Heart right ventricle (tissue), 16 donors: ENCODE results near the gene ZNF543. TPM values are rescaled to one million over a fixed set of nuclear protein-coding genes. Genes with fewer than 3 reads are reported as not detected.

ENCODE experiments used
- ATAC-seq, 8 donors: fragments of 200-7000 bp; cut with Tn5 transposase; one replicate each; pipeline ENCODE4 v1.9.1; 2020; ENCODE audit warnings: mild to moderate bottlenecking in 8 of 8, moderate library complexity in 8 of 8, moderate number of reproducible peaks in 1 of 8
- DNase-seq, 2 donors: peaks; one replicate each; pipeline ENCODE4 v3.0.0-alpha.2; 2020
- H3K27ac ChIP-seq, 10 donors: fragments of 200-600 bp; sonication (generic) in 2 of 10; one replicate each; pipeline versions ENCODE4 v1.5.0 to v1.8.0; 2020 to 2022; ENCODE audit warnings: mild to moderate bottlenecking in 3 of 10
- H3K27me3 ChIP-seq, 7 donors: fragments of 200-600 bp; one replicate each; pipeline ENCODE4 v1.8.0; 2021 to 2022; ENCODE audit warnings: mild to moderate bottlenecking in 2 of 7
- H3K36me3 ChIP-seq, 9 donors: fragments of 200-600 bp; sonication (generic) in 1 of 9; one replicate each; pipeline versions ENCODE4 v1.5.0 to v1.8.0; 2020 to 2022; ENCODE audit warnings: mild to moderate bottlenecking in 2 of 9
- H3K4me1 ChIP-seq, 9 donors: fragments of 200-600 bp; sonication (generic) in 1 of 9; one replicate each; pipeline versions ENCODE4 v1.5.0 to v1.8.0; 2020 to 2022; ENCODE audit warnings: mild to moderate bottlenecking in 4 of 9
- H3K4me3 ChIP-seq, 10 donors: fragments of 200-600 bp; sonication (generic) in 2 of 10; one replicate each; pipeline versions ENCODE4 v1.5.0 to v1.8.0; 2020 to 2022; ENCODE audit warnings: mild to moderate bottlenecking in 7 of 10, moderate library complexity in 2 of 10
- H3K9me3 ChIP-seq, 11 donors: fragments of 200-600 bp in 10 of 11; sonication (generic) in 2 of 11; one replicate each; pipeline versions ENCODE4 v1.5.0 to v1.8.0; 2013 to 2022; ENCODE audit warnings: mild to moderate bottlenecking in 2 of 11, control low read depth in 1 of 11, moderate library complexity in 1 of 11
- WGBS, 2 donors: extraction: QIAGEN DNeasy Blood & Tissue Kit; methylation state at CpG; one replicate each; pipeline ENCODE4 v1.1.7; 2013; ENCODE audit warnings: inconsistent platforms in 1 of 2; 5-methylcytosine and 5-hydroxymethylcytosine counted together
- intact Hi-C, 10 donors: fragments of 100-400 bp; cut with DNase I; formaldehyde crosslinking; loops; one replicate each; pipeline versions ENCODE4 v1.11.1 to v1.14.2; 2022
- polyA plus RNA-seq, 2 donors: library from polyadenylated mRNA; stranded (reverse); fragments of 200-250 nt; gene quantifications; one replicate each; pipeline ENCODE4 v1.2.3, GENCODE V29; 2013
- total RNA-seq, 10 donors: library from RNA; stranded (reverse); fragmentation: NEBNext Ultra II Directional in 3 of 10; extraction: Animal tissue kit (Norgen Biotek cat#: 25700) in 3 of 10; gene quantifications; one replicate each; pipeline versions ENCODE4 v1.2.1 to v1.2.4, GENCODE V29; 2021 to 2023
- TF ChIP-seq, protein P1 (sequence below), 9 donors: fragments of 200-600 bp; sonication (generic) in 2 of 9; IDR thresholded peaks; one replicate each; pipeline versions ENCODE4 v1.5.0 to v1.8.0; 2021 to 2022; ENCODE audit warnings: antibody characterized with exemption in 9 of 9, mild to moderate bottlenecking in 5 of 9, moderate library complexity in 1 of 9
- donor health status: Arrhythmogenic right ventricular cardiomyopathy.
- donor health status: ischemic (EF 13 %, LVEDD 7.1; RV severe dilation, severe dysfunction).
- donor health status: healthy with polysubstance abuse.
- donor health status: DM: no; HTN: yes; CAD: no.
- donor health status: DM: no; HTN: no; CAD: no.
- donor health status: ischemic (EF 25% LVEDD 6.9; RV normal size, moderate dysfunction).
- donor health status: ischemic (EF 25% LVEDD 5.7; RV mildly dilated, moderate dysfunction).
- donor health status: healthy.
- donor health status: DM: yes; HTN: yes; CAD: no.
- donor health status: Ischemic cardiomyopathy.
- donor health status: ischemic (EF 35%, LVEDD 5.7; RV mildly dilated, moderate dysfunction).
- donor health status: nonischemic (EF 11% LVEDD 7.7; RV severe dilation, severe dysfunction).
- donor health status: DM: yes; HTN: yes; CAD: no.
- donor health status: PGD.
- donor health status: ischemic (EF 29% LVEDD 5.4; RV normal size, mild dysfunction).
- donor health status: nonischemic (EF 23%, LVEDD 6.1; RV moderate dilation, normal function).

Gene ZNF543
- total and polyA plus RNA-seq, 12 donors = 0.86 to 9.2 (median 6.9) TPM

DNA sequence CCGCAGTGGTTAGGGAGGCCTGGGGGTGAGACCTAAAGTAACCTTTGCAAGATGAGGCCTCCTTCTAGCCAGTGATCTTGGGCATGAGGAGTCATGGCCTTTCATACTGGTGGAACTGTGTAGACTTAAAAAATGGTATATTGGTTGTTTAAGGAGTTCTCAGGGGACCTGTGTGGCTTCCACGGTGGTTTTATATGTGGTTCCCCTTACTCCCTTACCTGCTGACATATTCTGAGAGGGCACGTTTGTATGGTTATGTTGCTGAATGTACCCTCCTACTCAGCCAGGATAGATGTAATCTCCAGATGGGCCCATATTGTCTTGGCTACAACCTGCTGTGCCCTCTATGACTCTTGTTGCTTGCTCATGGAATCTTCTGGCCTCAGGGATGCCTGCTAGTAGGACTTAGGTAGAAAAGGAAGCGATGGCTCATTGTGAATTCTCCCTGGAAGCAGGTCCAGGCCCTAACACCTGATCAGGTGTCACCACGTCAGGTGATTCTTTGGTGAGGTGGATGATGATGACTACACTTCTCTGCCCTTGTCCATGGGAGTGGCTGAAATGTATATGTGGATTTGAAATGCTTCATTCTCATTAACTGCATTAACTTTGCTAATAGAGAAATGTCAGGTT is 38.1 kb upstream of the ZNF543 start:
- Histone ChIP-seq H3K27me3 (no peaks in the 10 kb centered on the region), H3K4me3 (peak overlapping the region in 7 of 10 donors; percentile 70 to 95 (median 87)), H3K27ac (peak overlapping the region in 3 of 10 donors; percentile 95 to 98 (median 98)), H3K36me3 (peaks cover 0 to 54% (median 20%) of the 10 kb centered on the region in 9 donors), H3K9me3 (no peaks in the 10 kb centered on the region), H3K4me1 (peaks cover 0 to 64% (median 48%) of the 10 kb centered on the region in 9 donors)
- ATAC-seq (no peak), DNase-seq (no peak)
- intact Hi-C loops = loop anchor here in 6 of 10 donors (5.0 kb wide), 5 partner anchors 35 to 75 kb away; partner anchors contain the start of genes ZNF805 (in 3 of the 6), ZNF304 (in 2 of the 6) and ZNF543 (in 1 of the 6)
- TF ChIP-seq, protein P1, sequence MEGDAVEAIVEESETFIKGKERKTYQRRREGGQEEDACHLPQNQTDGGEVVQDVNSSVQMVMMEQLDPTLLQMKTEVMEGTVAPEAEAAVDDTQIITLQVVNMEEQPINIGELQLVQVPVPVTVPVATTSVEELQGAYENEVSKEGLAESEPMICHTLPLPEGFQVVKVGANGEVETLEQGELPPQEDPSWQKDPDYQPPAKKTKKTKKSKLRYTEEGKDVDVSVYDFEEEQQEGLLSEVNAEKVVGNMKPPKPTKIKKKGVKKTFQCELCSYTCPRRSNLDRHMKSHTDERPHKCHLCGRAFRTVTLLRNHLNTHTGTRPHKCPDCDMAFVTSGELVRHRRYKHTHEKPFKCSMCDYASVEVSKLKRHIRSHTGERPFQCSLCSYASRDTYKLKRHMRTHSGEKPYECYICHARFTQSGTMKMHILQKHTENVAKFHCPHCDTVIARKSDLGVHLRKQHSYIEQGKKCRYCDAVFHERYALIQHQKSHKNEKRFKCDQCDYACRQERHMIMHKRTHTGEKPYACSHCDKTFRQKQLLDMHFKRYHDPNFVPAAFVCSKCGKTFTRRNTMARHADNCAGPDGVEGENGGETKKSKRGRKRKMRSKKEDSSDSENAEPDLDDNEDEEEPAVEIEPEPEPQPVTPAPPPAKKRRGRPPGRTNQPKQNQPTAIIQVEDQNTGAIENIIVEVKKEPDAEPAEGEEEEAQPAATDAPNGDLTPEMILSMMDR (IDR thresholded peaks at IDR 0.05) = no peak
- 68 to 76% methylated on average over 5 of the region's 5 CpGs for WGBS, 2 donors

DNA sequence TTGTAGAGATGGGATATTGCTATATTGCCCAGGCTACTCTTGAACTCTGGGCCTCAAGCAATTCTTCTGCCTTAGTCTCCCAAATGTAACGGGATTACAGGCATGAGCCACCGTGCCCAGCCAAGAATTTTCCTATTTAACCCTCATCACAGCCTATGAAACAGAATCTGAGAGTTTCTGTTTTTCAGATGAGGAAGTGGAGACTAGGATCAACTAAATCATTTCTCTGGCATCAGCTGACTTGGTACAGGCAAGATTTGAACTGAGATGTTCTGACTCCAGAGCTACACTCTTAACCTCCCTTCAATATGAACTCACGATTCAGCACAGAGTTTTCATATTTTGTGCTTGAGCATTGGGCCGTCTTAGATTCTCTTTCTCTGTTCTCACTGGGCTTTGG is 31.9 kb upstream of the ZNF543 start:
- TF ChIP-seq, protein P1 (IDR thresholded peaks at IDR 0.05) = no peak
- peaks cover 0 to 26% (median 16%) of the 10 kb centered on the region in 9 donors for H3K4me1 ChIP-seq
- DNase-seq (no peak), ATAC-seq (no peak)
- no peak overlapping the region for H3K27ac ChIP-seq
- peaks cover 0 to 40% (median 0%) of the 10 kb centered on the region in 11 donors for H3K9me3 ChIP-seq
- no peak overlapping the region for H3K4me3 ChIP-seq
- intact Hi-C loops = no loop called here
- no peaks in the 10 kb centered on the region for H3K27me3 ChIP-seq
- peaks cover 13 to 100% (median 80%) of the 10 kb centered on the region in 9 donors for H3K36me3 ChIP-seq
- WGBS, 2 donors = 89 to 92% methylated on average over 4 of the region's 4 CpGs

DNA sequence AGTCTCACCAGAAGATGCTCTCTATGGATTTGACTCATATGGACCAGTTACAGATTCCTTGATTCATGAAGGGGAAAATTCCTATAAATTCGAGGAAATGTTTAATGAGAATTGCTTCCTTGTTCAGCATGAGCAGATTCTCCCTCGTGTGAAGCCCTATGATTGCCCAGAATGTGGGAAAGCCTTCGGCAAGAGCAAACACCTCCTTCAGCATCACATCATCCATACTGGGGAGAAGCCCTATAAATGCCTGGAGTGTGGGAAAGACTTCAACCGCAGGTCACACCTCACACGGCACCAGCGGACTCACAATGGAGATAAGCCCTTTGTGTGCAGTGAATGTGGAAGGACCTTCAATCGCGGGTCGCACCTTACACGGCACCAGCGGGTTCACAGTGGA is 29.3 kb upstream of the ZNF543 start:
- whole genome bisulfite sequencing, 2 donors = 94 to 95% methylated on average over 11 of the region's 11 CpGs
- intact Hi-C loops = no loop called here
- no peak for ATAC-seq
- Histone ChIP-seq H3K27me3 (no peaks in the 10 kb centered on the region), H3K4me3 (no peak overlapping the region), H3K9me3 (peaks cover 0 to 66% (median 0%) of the 10 kb centered on the region in 11 donors), H3K27ac (no peak overlapping the region), H3K36me3 (peaks cover 13 to 100% (median 81%) of the 10 kb centered on the region in 9 donors), H3K4me1 (peaks cover 0 to 1% (median 0%) of the 10 kb centered on the region in 9 donors)
- DNase-seq = no peak
- TF ChIP-seq, protein P1 (IDR thresholded peaks at IDR 0.05) = no peak

DNA sequence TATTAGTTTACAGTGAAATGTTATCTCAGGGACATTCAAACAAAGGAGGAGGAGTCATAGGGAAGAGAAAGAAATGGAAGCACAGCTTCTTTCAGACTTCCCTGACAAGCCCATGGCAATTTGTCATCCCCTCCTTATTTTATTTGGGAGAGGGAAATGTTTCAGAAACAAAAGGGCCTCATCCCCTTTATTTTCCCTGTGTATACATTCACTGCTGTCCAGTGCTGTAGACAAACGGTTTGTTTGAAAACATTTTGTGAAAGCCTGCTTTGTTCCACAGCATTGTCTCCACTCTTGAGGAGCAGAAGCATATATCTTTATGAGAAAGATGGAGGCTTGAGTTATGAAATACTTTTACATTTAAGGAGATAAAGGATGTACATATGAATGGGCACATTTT is 27.7 kb upstream of the ZNF543 start:
- 87 to 88% methylated on average over 1 of the region's 1 CpG for WGBS, 2 donors

More for the DNA sequence above, 27.7 kb upstream of the ZNF543 start:
- no peak for DNase-seq
- Histone ChIP-seq H3K27ac (no peak overlapping the region), H3K36me3 (peaks cover 13 to 100% (median 78%) of the 10 kb centered on the region in 9 donors), H3K4me3 (no peak overlapping the region), H3K9me3 (peaks cover 0 to 66% (median 0%) of the 10 kb centered on the region in 11 donors), H3K4me1 (peaks cover 0 to 3% (median 0%) of the 10 kb centered on the region in 9 donors), H3K27me3 (no peaks in the 10 kb centered on the region)
- TF ChIP-seq, protein P1 (IDR thresholded peaks at IDR 0.05) = no peak
- intact Hi-C loops = no loop called here
- no peak for ATAC-seq
